ENCODE data around the gene PTMA.

The PTMA gene

DNA sequence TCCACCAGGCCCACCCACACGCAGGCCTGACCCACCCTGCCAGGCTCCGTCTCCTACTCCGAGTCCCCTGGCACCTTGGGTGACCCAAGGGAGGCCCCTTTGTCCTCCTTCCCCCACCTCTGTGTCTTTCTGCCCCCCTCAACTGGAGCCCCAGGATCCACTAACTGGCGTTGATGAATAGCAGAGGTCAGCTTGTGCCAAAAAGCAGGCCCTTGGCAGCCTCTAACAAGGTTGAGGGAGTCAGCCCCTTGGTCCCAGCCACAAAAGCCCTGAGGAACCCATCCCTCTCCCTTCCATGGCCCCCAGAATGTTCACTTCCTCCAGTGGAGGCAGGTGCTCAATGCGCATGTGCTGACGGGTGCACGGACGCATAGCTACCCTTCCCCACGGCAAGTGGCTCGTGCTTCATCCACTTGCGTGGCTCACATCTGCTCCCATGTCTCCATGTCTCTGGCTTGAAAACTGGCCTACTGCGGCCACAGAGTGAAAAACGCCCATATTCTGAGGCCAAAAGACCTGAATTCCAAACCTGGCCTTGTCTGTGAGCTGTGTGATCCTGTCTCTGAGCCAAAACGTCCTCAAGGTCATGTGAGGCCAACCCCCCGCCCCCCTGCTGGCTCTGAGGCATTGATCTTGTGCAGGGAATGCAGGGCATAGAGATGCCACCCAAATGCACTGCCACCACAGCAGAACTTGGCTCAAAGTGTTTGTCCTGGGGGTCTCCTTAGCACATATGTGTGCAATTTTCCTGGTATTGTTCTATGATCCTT lies 19.0 kb upstream of the PTMA start:
- Histone ChIP-seq H3K27ac (no peak overlapping the region), H3K4me3 (no peak overlapping the region)

- Histone ChIP-seq H3K4me3 (no peak overlapping the region), H3K27ac (no peak overlapping the region)
Measured at GRCh38 chr2:231691251-231691772, 17.0 kb upstream of the PTMA start.

DNA sequence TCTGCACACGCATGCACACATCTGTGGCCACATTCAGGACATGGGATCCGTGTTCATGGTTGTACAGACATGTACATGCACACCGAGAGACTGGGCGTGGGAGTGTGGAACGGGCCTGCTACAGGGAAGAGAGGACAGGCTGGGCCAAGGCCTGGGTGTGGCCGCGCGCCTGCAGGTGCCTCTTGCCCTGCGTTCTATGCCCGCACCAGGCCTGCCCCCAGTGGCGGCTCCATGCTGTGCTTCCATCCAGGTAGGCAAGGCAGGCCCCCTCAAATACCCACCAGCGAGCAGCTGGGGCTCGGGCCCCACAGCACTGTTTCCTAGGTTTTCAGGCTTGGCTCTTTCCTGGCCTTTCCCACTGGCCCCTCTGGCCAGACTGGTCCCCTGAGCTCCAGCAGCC lies 15.5 kb upstream of the PTMA start:
- Histone ChIP-seq H3K27ac (no peak overlapping the region), H3K4me3 (no peak overlapping the region)

- Histone ChIP-seq H3K27ac (peak overlapping the region in 1 of 21 experiments; percentile 25), H3K4me3 (no peak overlapping the region)
Measured at GRCh38 chr2:231693956-231694355, 14.4 kb upstream of the PTMA start.

- Histone ChIP-seq H3K27ac (peak overlapping the region in 4 of 21 experiments; percentile 7 to 61 (median 54)), H3K4me3 (no peak overlapping the region)
Measured at GRCh38 chr2:231696004-231696367, 12.3 kb upstream of the PTMA start.

DNA sequence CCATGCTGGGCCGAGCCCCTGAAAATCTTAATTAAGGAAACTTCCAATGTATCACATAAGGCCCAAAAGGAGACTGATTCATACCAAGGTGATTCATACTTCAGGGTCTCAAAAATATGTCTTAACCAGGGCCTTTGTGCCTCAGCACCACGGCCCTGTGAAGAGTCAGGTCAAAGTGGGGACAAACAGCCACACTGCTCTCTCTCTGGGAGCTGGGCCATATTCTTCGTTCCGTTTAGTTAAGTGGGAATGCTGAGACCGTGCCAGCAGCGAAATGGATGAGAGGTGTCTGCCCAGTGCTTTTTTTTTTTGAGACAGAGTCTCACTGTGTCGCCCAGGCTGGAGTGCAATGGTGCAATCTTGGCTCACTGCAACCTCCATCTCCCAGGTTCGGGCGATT lies 9.3 kb upstream of the PTMA start:
- H3K27ac ChIP-seq, result no peak overlapping the region
- no peak overlapping the region for H3K4me3 ChIP-seq

GRCh38 chr2:231701456-231702373 lies 6.6 kb upstream of the PTMA start:
- no peak overlapping the region for H3K4me3 ChIP-seq
- H3K27ac ChIP-seq, result peak overlapping the region in 18 of 21 experiments; percentile 16 to 87 (median 59)

DNA sequence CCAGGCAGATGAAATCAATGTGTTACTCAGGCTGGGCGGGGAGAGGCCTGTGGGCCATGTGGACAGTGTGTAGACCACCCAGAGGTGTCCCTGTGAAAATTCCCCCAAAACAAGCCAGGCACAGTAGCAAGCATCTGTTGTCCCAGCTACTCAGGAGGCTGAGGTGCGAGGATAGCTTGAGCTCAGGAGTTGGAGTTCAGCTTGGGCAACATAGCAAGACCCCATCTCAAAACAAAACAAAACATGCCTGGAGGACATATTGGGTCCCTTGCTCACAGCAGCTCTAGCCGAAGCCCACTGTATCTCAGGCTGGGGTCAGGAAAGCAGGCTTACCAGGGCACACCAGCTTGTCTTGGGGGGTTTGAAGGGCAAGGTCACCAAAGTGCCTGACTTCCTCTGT lies 4.3 kb upstream of the PTMA start:
- Histone ChIP-seq H3K4me3 (no peak overlapping the region), H3K27ac (no peak overlapping the region)

DNA sequence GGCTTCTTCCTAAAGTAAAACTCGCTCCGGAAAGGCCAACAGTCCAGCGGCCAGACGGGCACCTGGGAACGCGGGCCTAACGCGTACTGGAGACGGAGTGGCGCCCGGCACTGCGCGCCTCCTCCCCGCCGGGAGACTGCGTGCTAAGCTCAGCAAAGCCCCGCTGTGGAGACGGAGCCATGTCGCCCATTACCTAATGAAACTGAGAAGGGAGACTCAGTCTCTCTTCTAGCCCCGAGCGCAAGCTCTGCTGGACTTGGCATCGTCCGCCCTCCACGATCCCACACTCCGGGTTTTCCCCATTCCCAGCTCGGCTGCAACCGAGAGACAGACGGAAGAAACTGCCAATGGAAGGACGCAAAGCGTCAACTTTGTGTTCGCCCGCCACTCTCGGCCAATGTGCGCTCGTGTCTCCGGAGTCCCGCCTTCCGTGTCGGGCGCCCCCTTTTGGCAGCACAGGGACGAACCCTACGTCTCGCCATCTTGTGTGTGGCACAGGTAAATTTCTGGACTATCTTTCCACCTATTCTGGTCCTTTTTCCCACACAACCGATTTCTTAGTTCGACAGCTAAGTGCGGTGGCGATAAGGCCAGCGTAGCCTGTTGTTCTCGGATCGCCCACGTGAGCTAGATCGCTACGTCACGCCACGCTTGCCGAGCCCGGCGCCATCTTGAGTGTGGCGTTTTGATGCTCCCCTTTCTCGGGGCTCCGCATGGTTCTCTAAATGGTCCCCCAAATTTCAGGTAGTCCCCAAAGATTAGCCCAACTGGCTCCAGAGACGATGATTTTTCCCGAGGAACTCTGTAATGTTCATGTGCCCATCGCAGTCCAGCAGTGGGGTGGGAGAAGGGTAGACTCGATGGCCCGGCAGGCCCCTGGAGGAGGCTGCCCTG lies 1.3 kb upstream of the PTMA start:
- peak overlapping the region; percentile 97 to 100 (median 100) for H3K27ac ChIP-seq
- peak overlapping the region; percentile 68 to 99 (median 88) for H3K4me3 ChIP-seq

DNA sequence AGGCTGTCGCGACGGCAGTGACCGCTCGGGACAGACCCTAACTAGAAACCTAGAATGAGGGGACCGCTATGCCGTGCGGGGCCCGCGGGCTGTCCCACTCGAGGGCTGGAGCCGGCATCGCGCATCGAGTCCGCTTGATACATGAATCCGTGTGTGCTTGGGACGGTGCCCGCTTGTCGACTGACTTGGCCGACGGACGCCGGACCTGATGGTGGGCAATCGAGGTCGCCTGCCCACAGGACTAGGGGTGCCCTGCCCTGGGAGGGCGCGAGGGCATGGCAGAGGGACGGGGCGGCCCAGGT lies 749 bp upstream of the PTMA start:
- Histone ChIP-seq H3K27ac (peak overlapping the region; percentile 92 to 100 (median 100)), H3K4me3 (peak overlapping the region; percentile 68 to 99 (median 88))

GRCh38 chr2:231708773-231709635 lies 679 bp downstream of the PTMA start:
- peak overlapping the region; percentile 88 to 100 (median 99) for H3K27ac ChIP-seq
- H3K4me3 ChIP-seq, result peak overlapping the region; percentile 70 to 99 (median 88)

DNA sequence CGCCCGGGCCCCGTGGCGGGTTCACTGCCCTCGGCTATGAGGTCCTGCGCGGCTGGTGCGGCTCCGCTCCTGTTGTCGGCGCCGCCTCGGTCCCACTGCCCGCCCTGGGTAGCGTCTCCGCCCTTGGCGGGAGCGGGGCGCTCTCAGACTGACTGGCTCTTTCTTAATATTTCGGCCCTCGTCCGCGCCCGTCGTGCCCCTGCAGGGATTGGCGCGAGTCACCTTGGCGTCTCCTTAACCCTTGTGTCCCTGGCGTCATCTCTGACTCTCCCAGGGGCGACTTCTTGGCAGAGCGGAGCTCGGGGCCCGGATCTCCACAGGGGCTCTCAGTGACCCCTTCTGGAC lies 1.3 kb downstream of the PTMA start:
- Histone ChIP-seq H3K27ac (peak overlapping the region; percentile 88 to 100 (median 99)), H3K4me3 (peak overlapping the region; percentile 70 to 99 (median 88))

DNA sequence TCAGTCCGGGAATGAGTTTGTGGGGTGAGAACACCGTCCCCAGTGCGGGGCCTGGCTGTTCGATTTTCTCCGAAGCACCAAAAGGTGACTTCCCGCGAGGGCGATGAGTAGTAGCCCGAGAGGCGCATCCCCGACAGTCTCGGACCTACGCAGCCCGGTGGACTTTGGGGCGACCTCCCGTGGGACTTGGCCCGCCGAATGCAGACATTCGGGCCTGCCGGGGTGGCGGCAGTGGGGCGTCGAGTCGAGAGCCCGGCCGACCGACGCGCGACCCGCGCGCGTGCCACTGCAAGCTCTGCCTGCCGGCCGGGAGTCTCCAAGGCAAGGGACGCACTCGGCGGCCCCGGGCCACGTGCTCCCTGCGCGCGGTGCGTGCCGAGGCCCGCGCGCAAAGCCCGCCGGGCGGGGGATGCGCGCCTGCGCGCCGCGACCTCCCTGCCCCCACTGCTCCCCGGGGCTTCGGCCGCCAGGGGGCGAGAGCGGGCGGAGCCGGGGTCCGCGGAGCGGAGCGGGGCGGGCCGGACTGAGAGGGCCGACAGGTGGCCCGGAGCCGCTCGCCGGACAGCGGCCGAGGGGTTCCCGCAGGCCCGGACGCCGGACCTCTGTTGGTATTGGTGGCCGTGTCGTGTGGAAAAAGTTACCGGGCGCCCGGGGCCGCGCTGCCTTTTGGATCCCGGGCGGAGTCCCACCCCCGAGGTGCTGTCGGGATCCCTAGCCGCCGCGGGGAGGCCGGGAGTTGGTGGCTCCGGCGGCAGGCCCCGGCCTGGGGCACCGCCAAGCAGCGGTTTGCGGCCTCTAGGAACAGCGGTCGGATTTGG lies 1.9 kb downstream of the PTMA start:
- Histone ChIP-seq H3K4me3 (peak overlapping the region; percentile 70 to 99 (median 88)), H3K27ac (peak overlapping the region; percentile 88 to 100 (median 99))

DNA sequence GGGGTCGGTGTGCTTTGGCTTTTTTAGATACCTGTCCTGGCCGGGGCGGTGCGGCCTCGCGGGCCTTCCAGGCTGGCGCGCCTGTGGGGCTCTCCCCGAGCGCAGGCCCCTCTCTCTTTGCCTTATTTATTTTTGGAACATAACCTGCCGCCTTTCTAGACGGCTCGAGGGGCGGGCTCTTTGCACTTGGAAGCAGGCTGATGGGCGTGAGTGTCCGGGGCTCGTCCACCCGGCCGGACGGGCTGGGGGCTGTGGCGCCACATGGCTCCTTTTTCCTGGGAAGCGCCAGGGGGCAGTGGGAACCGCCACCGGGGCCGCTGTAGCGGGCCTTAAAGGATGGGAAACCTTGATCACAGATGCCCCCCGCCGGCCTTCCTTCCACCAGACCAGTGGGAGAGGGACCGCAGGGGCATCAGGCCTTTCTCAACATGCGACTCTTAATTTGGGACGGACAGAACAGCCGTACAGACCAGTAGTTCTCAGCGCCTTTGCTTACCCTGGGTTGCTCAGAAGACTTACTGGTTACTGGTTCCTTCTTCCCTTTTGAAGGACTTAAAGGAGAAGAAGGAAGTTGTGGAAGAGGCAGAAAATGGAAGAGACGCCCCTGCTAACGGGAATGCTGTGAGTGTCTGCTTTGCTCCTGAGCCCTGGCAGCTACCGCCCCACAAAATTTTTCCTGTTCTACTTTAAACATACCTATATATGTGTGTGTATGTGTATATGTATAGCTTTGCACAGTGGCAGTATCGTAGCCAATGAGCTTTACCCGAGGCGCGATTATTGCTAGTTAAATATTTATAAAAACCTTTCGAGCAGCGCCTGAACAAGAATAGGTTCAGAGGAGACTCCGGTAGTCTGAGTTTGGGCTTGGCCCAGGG lies 2.7 kb downstream of the PTMA start:
- Histone ChIP-seq H3K4me3 (peak overlapping the region; percentile 70 to 99 (median 88)), H3K27ac (peak overlapping the region; percentile 62 to 100 (median 99))

DNA sequence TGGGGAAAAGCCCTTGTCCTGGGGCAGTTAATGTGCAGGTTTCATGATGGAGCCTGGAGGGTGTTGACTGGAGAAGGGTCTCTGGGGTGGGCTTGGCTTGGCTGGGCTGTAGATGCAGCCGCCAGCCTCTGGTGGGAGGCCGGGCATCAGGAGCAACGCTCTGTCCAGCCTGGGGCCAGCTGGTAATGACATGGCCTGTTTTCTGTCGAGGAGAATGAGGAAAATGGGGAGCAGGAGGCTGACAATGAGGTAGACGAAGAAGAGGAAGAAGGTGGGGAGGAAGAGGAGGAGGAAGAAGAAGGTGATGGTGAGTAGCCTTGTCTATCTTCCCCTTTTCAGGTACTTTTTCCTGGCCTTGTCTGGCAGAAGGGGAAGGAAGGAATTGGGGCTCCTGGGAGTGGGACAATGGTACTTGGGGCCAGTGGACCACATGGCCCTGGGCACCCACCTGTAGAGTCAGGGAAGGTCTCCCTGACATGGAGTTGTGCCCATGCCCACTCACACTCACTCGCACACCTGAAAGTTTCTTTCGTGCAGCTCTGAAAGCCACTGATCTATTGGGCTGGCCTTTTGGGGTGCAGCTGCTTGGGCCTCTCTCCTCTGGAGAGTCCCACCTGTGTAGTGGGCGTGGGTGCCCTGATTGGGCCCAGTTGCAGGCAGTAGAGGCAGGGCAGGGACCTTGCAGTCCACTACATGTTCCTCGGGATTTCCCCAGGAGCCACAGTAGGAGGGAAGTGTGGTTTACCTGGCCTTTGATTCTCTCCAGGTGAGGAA lies 3.5 kb downstream of the PTMA start:
- Histone ChIP-seq H3K4me3 (peak overlapping the region; percentile 70 to 99 (median 88)), H3K27ac (peak overlapping the region in 18 of 21 experiments; percentile 41 to 100 (median 99))

- Histone ChIP-seq H3K4me3 (peak overlapping the region in 4 of 7 experiments; percentile 72 to 99 (median 90)), H3K27ac (peak overlapping the region in 14 of 21 experiments; percentile 15 to 100 (median 99))
Measured at GRCh38 chr2:231712451-231713021, 4.2 kb downstream of the PTMA start.
